ENCODE results near the gene SIX3. TPM values are rescaled to one million over a fixed set of nuclear protein-coding genes. Genes with fewer than 3 reads are reported as not detected.

Gene SIX3
- total RNA-seq, 1 experiment from 2014 or later: 13.2 TPM

GRCh38 chr2:44909831-44910230, 31.7 kb upstream of the SIX3 start:
- H3K27me3 Mint-ChIP-seq (ENCODE audit: low read depth): peaks cover 3% of the 10 kb centered on the region
- DNase-seq (ENCODE audit: low spot score) (no peak), ATAC-seq (no peak)
- H3K27ac Mint-ChIP-seq: no peak overlapping the region
- CTCF ChIA-PET: no interaction called here
- POLR2A ChIA-PET: no interaction called here
- peaks cover 15% of the 10 kb centered on the region for H3K4me1 Mint-ChIP-seq
- H3K36me3 Mint-ChIP-seq: peaks cover 16% of the 10 kb centered on the region
- H3K4me3 Mint-ChIP-seq: no peak overlapping the region
- TF ChIP-seq, protein P1, sequence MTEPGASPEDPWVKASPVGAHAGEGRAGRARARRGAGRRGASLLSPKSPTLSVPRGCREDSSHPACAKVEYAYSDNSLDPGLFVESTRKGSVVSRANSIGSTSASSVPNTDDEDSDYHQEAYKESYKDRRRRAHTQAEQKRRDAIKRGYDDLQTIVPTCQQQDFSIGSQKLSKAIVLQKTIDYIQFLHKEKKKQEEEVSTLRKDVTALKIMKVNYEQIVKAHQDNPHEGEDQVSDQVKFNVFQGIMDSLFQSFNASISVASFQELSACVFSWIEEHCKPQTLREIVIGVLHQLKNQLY (CRISPR knock-in tag; IDR thresholded peaks at IDR 0.05): no peak
- TF ChIP-seq, protein P2, sequence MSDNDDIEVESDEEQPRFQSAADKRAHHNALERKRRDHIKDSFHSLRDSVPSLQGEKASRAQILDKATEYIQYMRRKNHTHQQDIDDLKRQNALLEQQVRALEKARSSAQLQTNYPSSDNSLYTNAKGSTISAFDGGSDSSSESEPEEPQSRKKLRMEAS (CRISPR knock-in tag; IDR thresholded peaks at IDR 0.05): no peak
- TF ChIP-seq SMAD4 (CRISPR knock-in tag; IDR thresholded peaks at IDR 0.05) (no peak), MYBL2 (CRISPR knock-in tag; IDR thresholded peaks at IDR 0.05) (no peak), FOXK1 (CRISPR knock-in tag; IDR thresholded peaks at IDR 0.05) (no peak), SP1 (CRISPR knock-in tag; conservative IDR thresholded peaks at IDR 0.05) (no peak), AR (CRISPR knock-in tag; IDR thresholded peaks at IDR 0.05) (no peak), KAT7 (CRISPR knock-in tag; IDR thresholded peaks at IDR 0.05; ENCODE audit: borderline replicate concordance) (no peak), PRRX2 (CRISPR knock-in tag; IDR thresholded peaks at IDR 0.05) (no peak), CREB1 (CRISPR knock-in tag; IDR thresholded peaks at IDR 0.05) (no peak), NFATC4 (CRISPR knock-in tag; IDR thresholded peaks at IDR 0.05) (no peak), NR2C2 (CRISPR knock-in tag; IDR thresholded peaks at IDR 0.05) (no peak), GTF2I (CRISPR knock-in tag; conservative IDR thresholded peaks at IDR 0.05) (no peak), ELF4 (CRISPR knock-in tag; IDR thresholded peaks at IDR 0.05; ENCODE audit: low read depth) (no peak), TEAD1 (CRISPR knock-in tag; IDR thresholded peaks at IDR 0.05) (no peak), RORB (CRISPR knock-in tag; IDR thresholded peaks at IDR 0.05) (no peak), ZNF121 (CRISPR knock-in tag; IDR thresholded peaks at IDR 0.05) (no peak)
- TF ChIP-seq, protein P3, sequence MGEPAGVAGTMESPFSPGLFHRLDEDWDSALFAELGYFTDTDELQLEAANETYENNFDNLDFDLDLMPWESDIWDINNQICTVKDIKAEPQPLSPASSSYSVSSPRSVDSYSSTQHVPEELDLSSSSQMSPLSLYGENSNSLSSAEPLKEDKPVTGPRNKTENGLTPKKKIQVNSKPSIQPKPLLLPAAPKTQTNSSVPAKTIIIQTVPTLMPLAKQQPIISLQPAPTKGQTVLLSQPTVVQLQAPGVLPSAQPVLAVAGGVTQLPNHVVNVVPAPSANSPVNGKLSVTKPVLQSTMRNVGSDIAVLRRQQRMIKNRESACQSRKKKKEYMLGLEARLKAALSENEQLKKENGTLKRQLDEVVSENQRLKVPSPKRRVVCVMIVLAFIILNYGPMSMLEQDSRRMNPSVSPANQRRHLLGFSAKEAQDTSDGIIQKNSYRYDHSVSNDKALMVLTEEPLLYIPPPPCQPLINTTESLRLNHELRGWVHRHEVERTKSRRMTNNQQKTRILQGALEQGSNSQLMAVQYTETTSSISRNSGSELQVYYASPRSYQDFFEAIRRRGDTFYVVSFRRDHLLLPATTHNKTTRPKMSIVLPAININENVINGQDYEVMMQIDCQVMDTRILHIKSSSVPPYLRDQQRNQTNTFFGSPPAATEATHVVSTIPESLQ (CRISPR knock-in tag; IDR thresholded peaks at IDR 0.05): no peak
- TF ChIP-seq, protein P4, sequence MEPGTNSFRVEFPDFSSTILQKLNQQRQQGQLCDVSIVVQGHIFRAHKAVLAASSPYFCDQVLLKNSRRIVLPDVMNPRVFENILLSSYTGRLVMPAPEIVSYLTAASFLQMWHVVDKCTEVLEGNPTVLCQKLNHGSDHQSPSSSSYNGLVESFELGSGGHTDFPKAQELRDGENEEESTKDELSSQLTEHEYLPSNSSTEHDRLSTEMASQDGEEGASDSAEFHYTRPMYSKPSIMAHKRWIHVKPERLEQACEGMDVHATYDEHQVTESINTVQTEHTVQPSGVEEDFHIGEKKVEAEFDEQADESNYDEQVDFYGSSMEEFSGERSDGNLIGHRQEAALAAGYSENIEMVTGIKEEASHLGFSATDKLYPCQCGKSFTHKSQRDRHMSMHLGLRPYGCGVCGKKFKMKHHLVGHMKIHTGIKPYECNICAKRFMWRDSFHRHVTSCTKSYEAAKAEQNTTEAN (CRISPR knock-in tag; IDR thresholded peaks at IDR 0.05): no peak
- TF ChIP-seq, protein P5, sequence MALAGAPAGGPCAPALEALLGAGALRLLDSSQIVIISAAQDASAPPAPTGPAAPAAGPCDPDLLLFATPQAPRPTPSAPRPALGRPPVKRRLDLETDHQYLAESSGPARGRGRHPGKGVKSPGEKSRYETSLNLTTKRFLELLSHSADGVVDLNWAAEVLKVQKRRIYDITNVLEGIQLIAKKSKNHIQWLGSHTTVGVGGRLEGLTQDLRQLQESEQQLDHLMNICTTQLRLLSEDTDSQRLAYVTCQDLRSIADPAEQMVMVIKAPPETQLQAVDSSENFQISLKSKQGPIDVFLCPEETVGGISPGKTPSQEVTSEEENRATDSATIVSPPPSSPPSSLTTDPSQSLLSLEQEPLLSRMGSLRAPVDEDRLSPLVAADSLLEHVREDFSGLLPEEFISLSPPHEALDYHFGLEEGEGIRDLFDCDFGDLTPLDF (CRISPR knock-in tag; IDR thresholded peaks at IDR 0.05): no peak
- H3K9me3 Mint-ChIP-seq: peaks cover 36% of the 10 kb centered on the region

- DNase-seq (ENCODE audit: low spot score) (no peak), ATAC-seq (no peak)
- POLR2A ChIA-PET: no interaction called here
- Mint-ChIP-seq H3K4me3 (no peak overlapping the region), H3K27ac (no peak overlapping the region; the same call in 1 of the 2 replicates), H3K9me3 (peaks cover 27% of the 10 kb centered on the region), H3K4me1 (peaks cover 12% of the 10 kb centered on the region), H3K27me3 (ENCODE audit: low read depth) (peaks cover 7% of the 10 kb centered on the region), H3K36me3 (peaks cover 16% of the 10 kb centered on the region)
- TF ChIP-seq, protein P6, sequence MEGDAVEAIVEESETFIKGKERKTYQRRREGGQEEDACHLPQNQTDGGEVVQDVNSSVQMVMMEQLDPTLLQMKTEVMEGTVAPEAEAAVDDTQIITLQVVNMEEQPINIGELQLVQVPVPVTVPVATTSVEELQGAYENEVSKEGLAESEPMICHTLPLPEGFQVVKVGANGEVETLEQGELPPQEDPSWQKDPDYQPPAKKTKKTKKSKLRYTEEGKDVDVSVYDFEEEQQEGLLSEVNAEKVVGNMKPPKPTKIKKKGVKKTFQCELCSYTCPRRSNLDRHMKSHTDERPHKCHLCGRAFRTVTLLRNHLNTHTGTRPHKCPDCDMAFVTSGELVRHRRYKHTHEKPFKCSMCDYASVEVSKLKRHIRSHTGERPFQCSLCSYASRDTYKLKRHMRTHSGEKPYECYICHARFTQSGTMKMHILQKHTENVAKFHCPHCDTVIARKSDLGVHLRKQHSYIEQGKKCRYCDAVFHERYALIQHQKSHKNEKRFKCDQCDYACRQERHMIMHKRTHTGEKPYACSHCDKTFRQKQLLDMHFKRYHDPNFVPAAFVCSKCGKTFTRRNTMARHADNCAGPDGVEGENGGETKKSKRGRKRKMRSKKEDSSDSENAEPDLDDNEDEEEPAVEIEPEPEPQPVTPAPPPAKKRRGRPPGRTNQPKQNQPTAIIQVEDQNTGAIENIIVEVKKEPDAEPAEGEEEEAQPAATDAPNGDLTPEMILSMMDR (IDR thresholded peaks at IDR 0.05): no peak
- TF ChIP-seq RELA (CRISPR knock-in tag; IDR thresholded peaks at IDR 0.05; ENCODE audit: borderline replicate concordance) (no peak), IRF2 (CRISPR knock-in tag; IDR thresholded peaks at IDR 0.05; ENCODE audit: borderline replicate concordance, low read depth) (no peak)
- CTCF ChIA-PET: interaction anchor here (2.7 kb wide), 1 partner anchor 43 kb away, joined by 8 read pairs; no protein-coding TSS in a partner anchor
Measured at GRCh38 chr2:44912660-44913059, 28.8 kb upstream of the SIX3 start.
